GM21529 (cell line): ENCODE results near the gene IL18BP.
A peak's percentile ranks its signal among the peaks of the same experiment; 100 is the strongest.

ENCODE experiments used
- ATAC-seq: cut with Tn5 transposase; IDR thresholded peaks from one replicate; pipeline ENCODE4 v1.9.1; 2021; ENCODE audit not compliant: unreplicated experiment

IL18BP gene

DNA sequence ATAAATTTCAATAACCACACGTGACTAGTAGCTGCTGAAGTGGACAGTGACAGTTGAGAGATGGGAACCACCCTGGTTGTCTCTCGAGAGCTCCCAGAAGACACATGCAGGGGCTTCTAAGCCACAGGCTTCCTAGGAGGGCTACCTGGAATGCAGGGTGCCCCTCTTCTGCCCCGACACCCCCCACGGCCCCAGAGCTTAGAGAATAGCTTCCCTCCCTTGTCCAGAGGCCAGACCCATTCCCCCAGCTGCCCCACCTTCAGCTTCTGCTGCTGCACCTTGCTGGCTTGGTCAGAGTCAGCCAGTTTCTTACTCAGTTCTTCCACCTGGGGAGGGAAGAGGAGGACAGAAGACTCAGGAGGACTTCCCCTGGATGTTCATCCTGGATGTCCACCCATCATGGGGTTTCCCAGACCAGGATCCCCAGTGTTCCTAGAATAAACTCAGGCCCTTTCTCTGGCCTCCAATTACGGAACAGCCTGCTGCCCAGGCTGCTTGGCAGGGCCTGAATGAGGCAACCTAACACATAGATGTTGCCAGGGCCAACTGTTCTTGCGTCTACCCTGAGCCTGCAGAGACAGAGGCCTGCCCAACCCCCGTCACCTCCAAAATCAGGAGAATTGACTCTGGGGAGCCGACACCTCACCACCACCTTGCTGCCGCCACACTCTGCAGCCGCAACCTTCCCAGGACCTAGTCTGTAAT, 12.0 kb downstream of the IL18BP start:
- ATAC-seq = no peak

DNA sequence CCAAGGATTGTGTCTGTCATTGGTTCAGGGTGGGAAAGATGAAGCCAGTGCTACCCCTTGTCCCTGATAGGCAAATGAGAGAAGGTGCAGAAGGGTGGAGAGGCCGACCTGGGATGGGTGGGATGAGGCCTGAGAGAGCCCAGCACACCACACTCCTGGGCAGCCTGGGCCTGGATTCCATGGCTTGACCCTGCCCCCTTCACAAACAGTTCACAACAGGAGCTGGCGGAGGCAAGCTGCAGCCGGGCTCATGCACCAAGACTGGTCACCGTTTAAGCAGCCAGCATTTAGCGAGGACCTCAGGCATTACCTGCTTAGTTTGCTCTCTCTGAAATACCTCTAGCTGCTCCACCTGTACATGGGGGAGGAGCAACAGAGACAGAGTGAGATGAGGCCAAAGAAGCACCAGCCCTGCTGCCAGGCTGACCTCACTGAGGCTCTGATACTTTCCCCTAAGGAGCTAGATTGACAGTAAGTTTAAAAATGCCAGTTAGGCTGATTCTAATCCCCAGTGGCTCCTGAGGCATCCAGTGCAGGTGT, 13.5 kb downstream of the IL18BP start:
- no peak for ATAC-seq

GRCh38 chr11:72012897-72013721, 14.4 kb downstream of the IL18BP start:
- no peak for ATAC-seq

DNA sequence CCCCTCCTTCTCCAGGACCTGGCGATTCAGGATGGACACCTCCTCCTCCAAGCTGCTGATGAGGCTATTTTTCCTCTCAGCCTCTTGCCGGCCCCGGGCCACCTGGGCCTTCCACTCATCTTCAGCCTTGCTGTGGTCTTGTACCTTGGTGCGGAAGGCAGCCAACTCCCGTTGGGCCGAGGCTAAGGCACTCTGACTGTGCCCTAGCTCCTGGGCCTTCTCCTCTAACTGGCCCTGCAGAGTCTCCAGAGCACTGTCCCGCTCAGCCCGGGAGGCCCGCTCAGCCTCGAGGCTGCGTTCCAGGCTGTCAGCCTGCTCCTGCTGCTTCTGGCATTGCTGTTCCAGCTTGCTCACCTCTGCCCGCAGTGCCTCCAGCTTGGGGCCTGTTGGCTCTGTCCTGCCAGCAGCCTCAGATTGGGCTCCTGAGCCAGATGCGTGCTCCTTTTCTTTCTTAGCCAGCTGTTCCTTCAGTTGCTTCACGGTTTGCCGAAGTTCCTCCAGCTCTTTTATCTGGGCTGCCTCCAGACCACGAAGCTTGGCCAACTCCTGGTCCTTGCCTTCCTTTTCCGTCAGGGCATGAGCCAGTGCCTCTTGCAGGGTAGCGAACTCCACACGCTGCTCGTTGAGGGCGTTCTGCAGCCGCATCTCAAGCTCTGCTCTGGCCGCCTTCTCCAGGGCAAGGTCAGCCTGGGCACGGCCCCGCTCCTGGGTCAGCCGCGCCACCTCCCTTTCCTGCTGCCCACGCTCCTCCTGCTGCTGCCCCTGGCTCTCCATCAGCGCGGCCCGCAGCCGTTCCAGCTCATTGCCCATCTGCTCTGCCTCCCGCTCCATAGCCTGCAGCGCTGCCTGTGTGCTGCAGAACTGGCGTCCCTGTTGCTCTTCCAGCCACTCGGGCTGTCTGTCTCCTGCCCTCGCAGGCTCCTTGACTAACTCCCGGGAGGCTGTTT, 15.3 kb downstream of the IL18BP start:
- ATAC-seq = no peak

DNA sequence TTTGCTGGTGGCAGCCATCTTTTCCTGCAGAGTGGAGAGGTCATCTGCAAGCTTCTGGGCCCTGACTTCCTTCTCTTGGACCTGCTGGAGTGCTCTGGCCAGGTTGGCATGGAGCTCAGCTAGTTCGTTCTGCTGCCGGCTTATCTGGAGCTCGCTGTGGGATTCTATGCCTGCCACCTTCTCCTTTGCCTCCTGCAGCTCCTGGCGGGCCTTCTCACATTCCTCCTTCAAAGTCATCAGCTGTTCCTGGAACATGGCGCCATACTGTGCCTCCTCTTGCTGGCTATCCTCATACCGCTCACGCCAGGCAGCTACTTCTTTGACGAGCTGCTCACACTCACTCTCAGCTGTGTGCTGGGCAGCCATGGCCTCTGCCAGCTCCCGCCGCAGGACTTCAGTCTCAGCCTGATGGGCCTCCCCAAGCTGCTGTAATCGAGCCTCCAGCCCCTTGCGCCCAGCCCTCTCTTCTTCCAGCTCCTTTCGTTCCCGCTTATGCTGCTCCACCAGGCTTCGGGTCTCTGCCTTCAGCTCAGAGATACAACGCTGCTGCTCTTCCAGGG, 16.1 kb downstream of the IL18BP start:
- ATAC-seq = no peak

DNA sequence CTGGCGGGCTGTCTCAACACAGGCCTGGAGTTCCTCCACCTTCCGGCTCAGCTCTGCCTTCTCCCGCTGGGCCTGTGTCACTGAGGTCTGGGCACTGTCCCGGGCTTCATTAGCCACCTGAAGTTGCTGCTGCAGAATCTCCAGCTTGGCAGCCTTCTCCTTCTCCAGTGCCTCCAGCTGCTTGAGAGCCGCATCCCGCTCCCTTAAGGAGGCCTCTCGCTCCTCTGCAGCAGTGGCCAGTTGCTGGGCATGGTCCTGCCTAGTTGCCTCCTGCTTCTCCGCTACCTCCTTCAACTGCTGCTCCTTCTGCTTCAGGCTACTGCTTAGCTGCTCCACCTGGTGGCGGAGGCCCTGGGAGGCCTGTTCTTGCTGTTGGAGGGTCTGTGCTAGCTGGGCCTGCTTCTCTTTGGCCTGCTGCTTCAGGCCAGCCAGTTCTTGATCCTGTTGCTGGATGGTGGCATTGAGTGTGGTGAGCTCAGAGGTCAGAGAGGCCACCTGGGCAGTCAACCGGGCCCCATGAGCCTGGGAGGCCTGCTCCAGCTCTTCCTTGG, 16.9 kb downstream of the IL18BP start:
- ATAC-seq = no peak

DNA sequence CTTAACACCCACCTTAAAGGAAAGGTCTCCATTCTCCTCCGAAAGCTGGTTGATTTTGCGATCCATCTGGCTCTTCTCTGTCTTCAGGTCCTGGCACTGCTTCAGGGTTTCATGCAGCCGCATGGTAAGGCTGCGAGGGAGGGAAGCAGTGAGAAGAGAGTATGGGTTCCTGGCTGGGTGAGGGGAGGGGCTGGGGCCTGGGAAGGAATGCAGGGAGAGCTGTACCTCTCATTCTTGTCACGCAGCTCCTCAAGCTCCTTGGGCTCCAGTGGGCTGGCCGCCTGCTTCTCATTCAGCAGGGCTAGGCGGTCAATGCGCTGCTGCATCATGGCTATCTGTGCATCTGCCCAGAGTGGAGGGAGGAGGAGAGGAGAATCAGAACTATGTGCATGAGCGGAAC, 19.5 kb downstream of the IL18BP start:
- ATAC-seq = no peak

GRCh38 chr11:72023335-72023734, 24.6 kb downstream of the IL18BP start:
- no peak for ATAC-seq

DNA sequence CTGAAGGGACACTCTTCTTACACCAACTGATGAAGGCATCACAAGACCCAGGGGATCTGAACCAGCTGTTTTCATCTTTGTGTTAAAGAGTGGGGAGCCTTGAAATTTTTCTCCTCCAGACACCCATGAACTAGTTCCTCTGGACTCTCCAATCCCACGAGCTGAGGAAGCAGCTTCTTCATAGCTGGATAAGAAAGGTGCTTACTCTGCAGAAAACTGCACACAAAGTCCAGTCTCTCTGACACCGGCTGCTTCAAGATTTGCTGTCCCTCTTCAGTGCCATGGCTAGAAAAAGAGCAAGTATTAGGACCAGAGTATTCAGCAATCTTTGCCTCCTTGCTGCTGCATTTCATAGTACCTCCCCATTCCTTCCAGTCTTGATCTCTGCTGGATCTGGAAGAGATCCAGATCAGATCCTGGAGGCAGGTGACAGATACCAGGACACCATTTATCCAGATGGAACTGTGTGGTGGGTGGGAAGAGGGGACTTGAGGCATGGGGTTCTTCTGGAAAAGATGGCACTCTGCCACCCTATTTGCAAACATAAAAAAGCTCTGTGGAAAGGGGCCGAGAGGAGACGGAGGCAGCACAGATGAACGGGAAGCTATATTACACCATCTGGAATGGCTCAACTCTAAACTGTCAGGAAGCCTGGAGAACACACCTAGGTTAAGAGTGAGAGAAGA, 25.5 kb downstream of the IL18BP start:
- ATAC-seq = no peak

- no peak for ATAC-seq
These were observed 27.4 kb downstream of the IL18BP start for GRCh38 chr11:72026090-72026489.

DNA sequence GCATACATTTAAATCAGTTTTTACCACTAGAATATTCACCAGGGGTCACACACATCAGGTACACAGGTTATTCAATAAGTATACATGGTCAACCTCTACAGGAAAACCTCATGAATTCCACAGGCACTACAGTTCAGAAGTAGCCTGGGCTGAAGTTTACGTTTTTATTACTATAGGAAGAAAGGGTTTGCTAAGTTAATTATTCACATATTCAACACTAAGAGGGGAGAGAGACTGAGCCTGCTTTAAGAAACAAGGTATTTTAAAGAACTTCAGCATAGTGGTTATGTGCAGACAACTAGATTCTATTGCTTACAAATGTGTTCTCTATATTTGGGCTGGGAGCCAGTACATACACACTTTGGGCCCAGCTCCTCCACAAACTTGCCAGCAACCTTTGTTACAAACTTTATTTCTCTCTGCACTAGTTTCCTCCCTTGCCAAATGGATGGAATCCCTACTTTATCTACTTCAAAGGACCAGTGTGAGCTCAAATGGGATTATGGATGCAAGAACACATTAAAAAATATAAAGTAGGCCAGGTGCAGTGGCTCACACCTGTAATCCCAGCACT, 31.9 kb downstream of the IL18BP start:
- ATAC-seq = no peak

DNA sequence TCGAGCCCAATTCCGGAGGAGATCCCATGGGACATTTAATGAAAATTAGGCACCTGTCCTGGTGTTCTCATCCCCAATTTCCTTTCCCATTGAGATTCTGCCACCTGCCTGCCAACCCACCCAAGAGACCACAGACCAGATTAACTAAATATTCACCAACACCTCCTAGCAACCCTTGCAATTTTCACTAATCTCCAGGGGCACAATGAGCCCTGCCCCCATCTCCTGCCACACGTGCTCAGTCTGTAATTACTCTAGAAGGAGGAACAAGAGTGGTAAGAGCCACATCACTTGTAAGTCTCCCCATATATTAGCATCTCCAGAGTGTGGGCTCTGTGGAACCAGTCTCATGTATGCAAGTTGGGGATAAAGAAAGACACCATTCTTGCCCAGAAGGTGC, 38.0 kb downstream of the IL18BP start:
- no peak for ATAC-seq

GRCh38 chr11:72037554-72038311, 39.0 kb downstream of the IL18BP start:
- ATAC-seq = no peak

- ATAC-seq = no peak
These were observed 39.8 kb downstream of the IL18BP start for GRCh38 chr11:72038491-72038890.

GRCh38 chr11:72039031-72039855, 40.5 kb downstream of the IL18BP start:
- ATAC-seq = no peak

GRCh38 chr11:72039856-72040401, 41.2 kb downstream of the IL18BP start:
- ATAC-seq = no peak

GRCh38 chr11:72040491-72041363, 42.0 kb downstream of the IL18BP start:
- ATAC-seq = peak; percentile 40
